ENCODE data around the gene GLI3.

The GLI3 gene

DNA sequence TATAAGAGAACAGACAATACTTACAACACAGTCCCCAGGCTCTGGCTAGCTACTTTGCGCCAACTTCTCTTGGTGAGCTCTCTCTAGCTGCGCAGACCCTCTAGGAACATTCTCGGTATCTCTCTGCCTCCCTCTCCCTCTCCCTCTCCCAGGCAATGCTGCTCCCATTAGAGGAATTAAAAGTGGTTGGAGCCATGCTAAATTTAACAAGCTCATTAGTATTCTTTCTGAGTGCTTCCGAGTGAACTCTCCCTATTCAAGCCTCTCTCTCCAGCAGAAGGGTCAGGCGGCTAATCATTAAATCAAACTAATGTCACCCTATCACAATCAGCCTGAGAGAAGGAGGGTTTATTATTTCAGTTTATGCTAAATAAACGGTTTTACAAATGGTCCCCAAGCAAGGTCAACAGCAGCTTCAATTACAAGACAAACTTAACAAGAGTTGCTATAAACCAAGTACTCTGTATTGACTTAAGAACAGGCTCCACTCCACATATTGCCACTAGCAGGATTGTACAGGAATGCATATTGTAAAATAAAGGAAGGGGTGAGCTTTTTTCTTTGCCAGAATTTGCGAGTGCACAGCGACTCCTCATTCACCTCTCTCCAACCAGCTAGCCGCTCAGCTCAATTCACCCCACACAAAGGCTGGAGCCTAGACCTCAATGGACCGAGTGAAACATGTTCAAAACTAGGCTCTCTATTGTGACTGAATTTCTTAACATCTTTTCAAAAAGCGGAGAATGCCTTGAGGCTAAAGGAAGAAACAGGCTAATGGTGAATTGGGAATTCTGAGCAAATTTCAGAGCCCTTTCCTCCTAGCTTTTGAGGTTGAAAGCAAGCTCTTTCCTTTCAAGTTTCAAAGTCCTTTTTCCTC is 84.4 kb downstream of the GLI3 start (continued):
- TF ChIP-seq, protein P1, sequence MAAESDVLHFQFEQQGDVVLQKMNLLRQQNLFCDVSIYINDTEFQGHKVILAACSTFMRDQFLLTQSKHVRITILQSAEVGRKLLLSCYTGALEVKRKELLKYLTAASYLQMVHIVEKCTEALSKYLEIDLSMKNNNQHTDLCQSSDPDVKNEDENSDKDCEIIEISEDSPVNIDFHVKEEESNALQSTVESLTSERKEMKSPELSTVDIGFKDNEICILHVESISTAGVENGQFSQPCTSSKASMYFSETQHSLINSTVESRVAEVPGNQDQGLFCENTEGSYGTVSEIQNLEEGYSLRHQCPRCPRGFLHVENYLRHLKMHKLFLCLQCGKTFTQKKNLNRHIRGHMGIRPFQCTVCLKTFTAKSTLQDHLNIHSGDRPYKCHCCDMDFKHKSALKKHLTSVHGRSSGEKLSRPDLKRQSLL (tag by site-specific recombination; IDR thresholded peaks at IDR 0.05): no peak
- TF ChIP-seq ZBTB7A (tag by site-specific recombination; IDR thresholded peaks at IDR 0.05; ENCODE audit: low read depth): no peak
- TF ChIP-seq, protein P2, sequence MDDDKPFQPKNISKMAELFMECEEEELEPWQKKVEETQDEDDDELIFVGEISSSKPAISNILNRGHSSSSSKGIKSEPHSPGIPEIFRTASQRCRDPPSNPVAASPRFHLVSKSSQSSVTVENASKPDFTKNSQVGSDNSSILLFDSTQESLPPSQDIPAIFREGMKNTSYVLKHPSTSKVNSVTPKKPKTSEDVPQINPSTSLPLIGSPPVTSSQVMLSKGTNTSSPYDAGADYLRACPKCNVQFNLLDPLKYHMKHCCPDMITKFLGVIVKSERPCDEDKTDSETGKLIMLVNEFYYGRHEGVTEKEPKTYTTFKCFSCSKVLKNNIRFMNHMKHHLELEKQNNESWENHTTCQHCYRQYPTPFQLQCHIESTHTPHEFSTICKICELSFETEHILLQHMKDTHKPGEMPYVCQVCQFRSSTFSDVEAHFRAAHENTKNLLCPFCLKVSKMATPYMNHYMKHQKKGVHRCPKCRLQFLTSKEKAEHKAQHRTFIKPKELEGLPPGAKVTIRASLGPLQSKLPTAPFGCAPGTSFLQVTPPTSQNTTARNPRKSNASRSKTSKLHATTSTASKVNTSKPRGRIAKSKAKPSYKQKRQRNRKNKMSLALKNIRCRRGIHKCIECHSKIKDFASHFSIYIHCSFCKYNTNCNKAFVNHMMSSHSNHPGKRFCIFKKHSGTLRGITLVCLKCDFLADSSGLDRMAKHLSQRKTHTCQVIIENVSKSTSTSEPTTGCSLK (tag by site-specific recombination; IDR thresholded peaks at IDR 0.05): no peak
- TF ChIP-seq ZNF555 (tag by site-specific recombination; conservative IDR thresholded peaks at IDR 0.05): no peak
- TF ChIP-seq ZNF629 (tag by site-specific recombination; IDR thresholded peaks at IDR 0.05): peak; percentile 64; the same call in 1 of the 2 replicates
- TF ChIP-seq, protein P3, sequence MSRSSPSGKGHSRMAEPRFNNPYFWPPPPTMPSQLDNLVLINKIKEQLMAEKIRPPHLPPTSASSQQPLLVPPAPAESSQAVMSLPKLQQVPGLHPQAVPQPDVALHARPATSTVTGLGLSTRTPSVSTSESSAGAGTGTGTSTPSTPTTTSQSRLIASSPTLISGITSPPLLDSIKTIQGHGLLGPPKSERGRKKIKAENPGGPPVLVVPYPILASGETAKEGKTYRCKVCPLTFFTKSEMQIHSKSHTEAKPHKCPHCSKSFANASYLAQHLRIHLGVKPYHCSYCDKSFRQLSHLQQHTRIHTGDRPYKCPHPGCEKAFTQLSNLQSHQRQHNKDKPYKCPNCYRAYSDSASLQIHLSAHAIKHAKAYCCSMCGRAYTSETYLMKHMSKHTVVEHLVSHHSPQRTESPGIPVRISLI (tag by site-specific recombination; IDR thresholded peaks at IDR 0.05): no peak
- TF ChIP-seq ZNF830 (tag by site-specific recombination; IDR thresholded peaks at IDR 0.05; ENCODE audit: low read depth): no peak
- no peak for TF ChIP-seq ZIC2 (tag by site-specific recombination; IDR thresholded peaks at IDR 0.05)
- TF ChIP-seq ZSCAN30 (tag by site-specific recombination; IDR thresholded peaks at IDR 0.05): peak; percentile 96
- 0 out of 2 replicates have a peak, but pooled peaks have one; percentile 28 for TF ChIP-seq HOXD13 (CRISPR knock-in tag; IDR thresholded peaks at IDR 0.05; ENCODE audit: borderline replicate concordance)
- peak; percentile 85 for TF ChIP-seq ZNF24 (tag by site-specific recombination; IDR thresholded peaks at IDR 0.05)
- no peak for TF ChIP-seq ZNF416 (tag by site-specific recombination; IDR thresholded peaks at IDR 0.05)
- no peak for TF ChIP-seq ZNF140 (tag by site-specific recombination; IDR thresholded peaks at IDR 0.05)
- no peak for TF ChIP-seq ZNF768 (tag by site-specific recombination; IDR thresholded peaks at IDR 0.05)
- TF ChIP-seq, protein P4, sequence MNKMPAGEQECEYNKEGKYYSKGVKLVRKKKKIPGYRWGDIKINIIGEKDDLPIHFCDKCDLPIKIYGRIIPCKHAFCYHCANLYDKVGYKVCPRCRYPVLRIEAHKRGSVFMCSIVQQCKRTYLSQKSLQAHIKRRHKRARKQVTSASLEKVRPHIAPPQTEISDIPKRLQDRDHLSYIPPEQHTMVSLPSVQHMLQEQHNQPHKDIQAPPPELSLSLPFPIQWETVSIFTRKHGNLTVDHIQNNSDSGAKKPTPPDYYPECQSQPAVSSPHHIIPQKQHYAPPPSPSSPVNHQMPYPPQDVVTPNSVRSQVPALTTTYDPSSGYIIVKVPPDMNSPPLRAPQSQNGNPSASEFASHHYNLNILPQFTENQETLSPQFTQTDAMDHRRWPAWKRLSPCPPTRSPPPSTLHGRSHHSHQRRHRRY (tag by site-specific recombination; IDR thresholded peaks at IDR 0.05): no peak
- no peak for TF ChIP-seq PRDM1 (tag by site-specific recombination; IDR thresholded peaks at IDR 0.05)
- TF ChIP-seq, protein P5, sequence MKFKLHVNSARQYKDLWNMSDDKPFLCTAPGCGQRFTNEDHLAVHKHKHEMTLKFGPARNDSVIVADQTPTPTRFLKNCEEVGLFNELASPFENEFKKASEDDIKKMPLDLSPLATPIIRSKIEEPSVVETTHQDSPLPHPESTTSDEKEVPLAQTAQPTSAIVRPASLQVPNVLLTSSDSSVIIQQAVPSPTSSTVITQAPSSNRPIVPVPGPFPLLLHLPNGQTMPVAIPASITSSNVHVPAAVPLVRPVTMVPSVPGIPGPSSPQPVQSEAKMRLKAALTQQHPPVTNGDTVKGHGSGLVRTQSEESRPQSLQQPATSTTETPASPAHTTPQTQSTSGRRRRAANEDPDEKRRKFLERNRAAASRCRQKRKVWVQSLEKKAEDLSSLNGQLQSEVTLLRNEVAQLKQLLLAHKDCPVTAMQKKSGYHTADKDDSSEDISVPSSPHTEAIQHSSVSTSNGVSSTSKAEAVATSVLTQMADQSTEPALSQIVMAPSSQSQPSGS (tag by site-specific recombination; IDR thresholded peaks at IDR 0.05; ENCODE audit: low read depth): 0 out of 2 replicates have a peak, but pooled peaks have one; percentile 8
- TF ChIP-seq, protein P6, sequence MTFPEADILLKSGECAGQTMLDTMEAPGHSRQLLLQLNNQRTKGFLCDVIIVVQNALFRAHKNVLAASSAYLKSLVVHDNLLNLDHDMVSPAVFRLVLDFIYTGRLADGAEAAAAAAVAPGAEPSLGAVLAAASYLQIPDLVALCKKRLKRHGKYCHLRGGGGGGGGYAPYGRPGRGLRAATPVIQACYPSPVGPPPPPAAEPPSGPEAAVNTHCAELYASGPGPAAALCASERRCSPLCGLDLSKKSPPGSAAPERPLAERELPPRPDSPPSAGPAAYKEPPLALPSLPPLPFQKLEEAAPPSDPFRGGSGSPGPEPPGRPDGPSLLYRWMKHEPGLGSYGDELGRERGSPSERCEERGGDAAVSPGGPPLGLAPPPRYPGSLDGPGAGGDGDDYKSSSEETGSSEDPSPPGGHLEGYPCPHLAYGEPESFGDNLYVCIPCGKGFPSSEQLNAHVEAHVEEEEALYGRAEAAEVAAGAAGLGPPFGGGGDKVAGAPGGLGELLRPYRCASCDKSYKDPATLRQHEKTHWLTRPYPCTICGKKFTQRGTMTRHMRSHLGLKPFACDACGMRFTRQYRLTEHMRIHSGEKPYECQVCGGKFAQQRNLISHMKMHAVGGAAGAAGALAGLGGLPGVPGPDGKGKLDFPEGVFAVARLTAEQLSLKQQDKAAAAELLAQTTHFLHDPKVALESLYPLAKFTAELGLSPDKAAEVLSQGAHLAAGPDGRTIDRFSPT (tag by site-specific recombination; IDR thresholded peaks at IDR 0.05): no peak; the same call in 1 of the 2 replicates
- TF ChIP-seq, protein P7, sequence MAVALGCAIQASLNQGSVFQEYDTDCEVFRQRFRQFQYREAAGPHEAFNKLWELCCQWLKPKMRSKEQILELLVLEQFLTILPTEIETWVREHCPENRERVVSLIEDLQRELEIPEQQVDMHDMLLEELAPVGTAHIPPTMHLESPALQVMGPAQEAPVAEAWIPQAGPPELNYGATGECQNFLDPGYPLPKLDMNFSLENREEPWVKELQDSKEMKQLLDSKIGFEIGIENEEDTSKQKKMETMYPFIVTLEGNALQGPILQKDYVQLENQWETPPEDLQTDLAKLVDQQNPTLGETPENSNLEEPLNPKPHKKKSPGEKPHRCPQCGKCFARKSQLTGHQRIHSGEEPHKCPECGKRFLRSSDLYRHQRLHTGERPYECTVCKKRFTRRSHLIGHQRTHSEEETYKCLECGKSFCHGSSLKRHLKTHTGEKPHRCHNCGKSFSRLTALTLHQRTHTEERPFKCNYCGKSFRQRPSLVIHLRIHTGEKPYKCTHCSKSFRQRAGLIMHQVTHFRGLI (tag by site-specific recombination; IDR thresholded peaks at IDR 0.05): peak; percentile 46; the same call in 1 of the 2 replicates
- TF ChIP-seq, protein P8, sequence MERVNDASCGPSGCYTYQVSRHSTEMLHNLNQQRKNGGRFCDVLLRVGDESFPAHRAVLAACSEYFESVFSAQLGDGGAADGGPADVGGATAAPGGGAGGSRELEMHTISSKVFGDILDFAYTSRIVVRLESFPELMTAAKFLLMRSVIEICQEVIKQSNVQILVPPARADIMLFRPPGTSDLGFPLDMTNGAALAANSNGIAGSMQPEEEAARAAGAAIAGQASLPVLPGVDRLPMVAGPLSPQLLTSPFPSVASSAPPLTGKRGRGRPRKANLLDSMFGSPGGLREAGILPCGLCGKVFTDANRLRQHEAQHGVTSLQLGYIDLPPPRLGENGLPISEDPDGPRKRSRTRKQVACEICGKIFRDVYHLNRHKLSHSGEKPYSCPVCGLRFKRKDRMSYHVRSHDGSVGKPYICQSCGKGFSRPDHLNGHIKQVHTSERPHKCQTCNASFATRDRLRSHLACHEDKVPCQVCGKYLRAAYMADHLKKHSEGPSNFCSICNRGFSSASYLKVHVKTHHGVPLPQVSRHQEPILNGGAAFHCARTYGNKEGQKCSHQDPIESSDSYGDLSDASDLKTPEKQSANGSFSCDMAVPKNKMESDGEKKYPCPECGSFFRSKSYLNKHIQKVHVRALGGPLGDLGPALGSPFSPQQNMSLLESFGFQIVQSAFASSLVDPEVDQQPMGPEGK (tag by site-specific recombination; IDR thresholded peaks at IDR 0.05): no peak
- TF ChIP-seq ZNF585B (tag by site-specific recombination; IDR thresholded peaks at IDR 0.05): no peak
- TF ChIP-seq, protein P9, sequence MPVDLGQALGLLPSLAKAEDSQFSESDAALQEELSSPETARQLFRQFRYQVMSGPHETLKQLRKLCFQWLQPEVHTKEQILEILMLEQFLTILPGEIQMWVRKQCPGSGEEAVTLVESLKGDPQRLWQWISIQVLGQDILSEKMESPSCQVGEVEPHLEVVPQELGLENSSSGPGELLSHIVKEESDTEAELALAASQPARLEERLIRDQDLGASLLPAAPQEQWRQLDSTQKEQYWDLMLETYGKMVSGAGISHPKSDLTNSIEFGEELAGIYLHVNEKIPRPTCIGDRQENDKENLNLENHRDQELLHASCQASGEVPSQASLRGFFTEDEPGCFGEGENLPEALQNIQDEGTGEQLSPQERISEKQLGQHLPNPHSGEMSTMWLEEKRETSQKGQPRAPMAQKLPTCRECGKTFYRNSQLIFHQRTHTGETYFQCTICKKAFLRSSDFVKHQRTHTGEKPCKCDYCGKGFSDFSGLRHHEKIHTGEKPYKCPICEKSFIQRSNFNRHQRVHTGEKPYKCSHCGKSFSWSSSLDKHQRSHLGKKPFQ (tag by site-specific recombination; IDR thresholded peaks at IDR 0.05): peak; percentile 90
- TF ChIP-seq TCF7L2 (IDR thresholded peaks at IDR 0.05; ENCODE audit: borderline replicate concordance, low read depth, low read length): peak; percentile 78
